ENCODE data around the gene GPR156.

GRCh38 chr3:120119846-120120510 is 165.0 kb downstream of the GPR156 start:
- TF ChIP-seq POLR2A (IDR thresholded peaks at IDR 0.05) (no peak), EP300 (IDR thresholded peaks at IDR 0.05) (no peak)
- TF ChIP-seq, protein P1, sequence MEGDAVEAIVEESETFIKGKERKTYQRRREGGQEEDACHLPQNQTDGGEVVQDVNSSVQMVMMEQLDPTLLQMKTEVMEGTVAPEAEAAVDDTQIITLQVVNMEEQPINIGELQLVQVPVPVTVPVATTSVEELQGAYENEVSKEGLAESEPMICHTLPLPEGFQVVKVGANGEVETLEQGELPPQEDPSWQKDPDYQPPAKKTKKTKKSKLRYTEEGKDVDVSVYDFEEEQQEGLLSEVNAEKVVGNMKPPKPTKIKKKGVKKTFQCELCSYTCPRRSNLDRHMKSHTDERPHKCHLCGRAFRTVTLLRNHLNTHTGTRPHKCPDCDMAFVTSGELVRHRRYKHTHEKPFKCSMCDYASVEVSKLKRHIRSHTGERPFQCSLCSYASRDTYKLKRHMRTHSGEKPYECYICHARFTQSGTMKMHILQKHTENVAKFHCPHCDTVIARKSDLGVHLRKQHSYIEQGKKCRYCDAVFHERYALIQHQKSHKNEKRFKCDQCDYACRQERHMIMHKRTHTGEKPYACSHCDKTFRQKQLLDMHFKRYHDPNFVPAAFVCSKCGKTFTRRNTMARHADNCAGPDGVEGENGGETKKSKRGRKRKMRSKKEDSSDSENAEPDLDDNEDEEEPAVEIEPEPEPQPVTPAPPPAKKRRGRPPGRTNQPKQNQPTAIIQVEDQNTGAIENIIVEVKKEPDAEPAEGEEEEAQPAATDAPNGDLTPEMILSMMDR (IDR thresholded peaks at IDR 0.05), result no peak
